SK-N-MC (cell line): Measurements from ENCODE around the gene ERCC3.

Experiments used
- EZH2 ChIP-seq: fragments of 200-600 bp; sonication (generic); IDR thresholded peaks from one replicate; pipeline ENCODE4 v1.6.1; 2017; ENCODE audit warnings: antibody characterized with exemption
- FOXP2 ChIP-seq: optimal IDR thresholded peaks from 2 replicates; pipeline ENCODE3; 2011; ENCODE audit warnings: mild to moderate bottlenecking, moderate library complexity; ENCODE audit not compliant: insufficient read depth; ENCODE audit errors: extremely low read length, control extremely low read depth
- POLR2AphosphoS5 ChIP-seq: IDR thresholded peaks from 2 replicates; pipeline ENCODE4 v1.6.1; 2012; ENCODE audit warnings: mild to moderate bottlenecking, low read depth, low read length, borderline replicate concordance

DNA sequence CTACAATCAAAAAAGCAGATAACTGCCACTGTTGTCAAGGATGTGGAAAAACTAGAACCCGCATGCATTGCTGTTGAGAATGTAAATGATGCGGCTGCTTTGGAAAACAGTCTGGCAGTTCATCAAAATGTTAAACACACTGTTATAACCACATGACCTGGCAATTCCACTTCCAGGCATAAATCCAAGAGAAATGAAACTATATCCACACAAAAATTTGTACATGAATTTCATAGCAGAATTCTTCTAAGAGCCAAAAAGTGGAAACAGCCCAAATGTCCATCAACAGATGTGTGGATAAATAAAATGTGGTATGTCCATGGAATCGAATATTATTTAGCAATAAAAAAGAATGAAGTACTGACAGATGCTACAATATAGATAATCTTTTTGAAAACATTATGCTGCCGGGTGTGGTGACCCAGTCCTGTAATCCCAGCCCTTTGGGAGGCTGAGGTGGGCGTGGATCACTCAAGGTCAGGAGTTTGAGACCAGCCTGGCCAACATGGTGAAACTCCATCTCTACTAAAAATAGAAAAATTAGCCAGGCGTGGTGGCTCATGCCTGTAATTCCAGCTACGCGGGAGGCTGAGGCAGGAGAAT lies 32.0 kb downstream of the ERCC3 start:
- no peak for TF ChIP-seq POLR2AphosphoS5
- TF ChIP-seq EZH2 = no peak
- no peak for TF ChIP-seq FOXP2
